HL-60/S4 treated with retinoic acid at 250 ng/mL for 4 days and 3 days (cell line): ENCODE data around the gene NDUFV3.
"Not testable (repeated sequence)": the region's sequence is repeated elsewhere in the genome, so short reads cannot be mapped to it uniquely, and the experiment has no call there.

Experiments
- in situ Hi-C: fragments of 300-500 bp; cut with MboI; formaldehyde crosslinking; loops from 2 replicates; pipeline ENCODE4 v1.7.0; 2022; ENCODE audit warnings: low sequenced_read_pairs

NDUFV3 gene

GRCh38 chr21:42931560-42932235 lies 38.6 kb downstream of the NDUFV3 start:
- in situ Hi-C loops: no loop called here

- in situ Hi-C loops: not testable (repeated sequence)
Observed at GRCh38 chr21:42932378-42933136, 39.4 kb downstream of the NDUFV3 start.

- in situ Hi-C loops: not testable (repeated sequence)
Observed at GRCh38 chr21:42933137-42933970, 40.2 kb downstream of the NDUFV3 start.

GRCh38 chr21:42933973-42934372 lies 40.9 kb downstream of the NDUFV3 start:
- in situ Hi-C loops: not testable (repeated sequence)

GRCh38 chr21:42936360-42936759 lies 43.3 kb downstream of the NDUFV3 start:
- in situ Hi-C loops: not testable (repeated sequence)

GRCh38 chr21:42937034-42937940 lies 44.2 kb downstream of the NDUFV3 start:
- in situ Hi-C loops: not testable (repeated sequence)

GRCh38 chr21:42937960-42938605 lies 45.0 kb downstream of the NDUFV3 start:
- in situ Hi-C loops: no loop called here

- in situ Hi-C loops: not testable (repeated sequence)
Observed at GRCh38 chr21:42938606-42938995, 45.5 kb downstream of the NDUFV3 start.

GRCh38 chr21:42939582-42940413 lies 46.7 kb downstream of the NDUFV3 start:
- in situ Hi-C loops: no loop called here

GRCh38 chr21:42941696-42942085 lies 48.6 kb downstream of the NDUFV3 start:
- in situ Hi-C loops: no loop called here

- in situ Hi-C loops: no loop called here
Observed at GRCh38 chr21:42942244-42942643, 49.1 kb downstream of the NDUFV3 start.

- in situ Hi-C loops: not testable (repeated sequence)
Observed at GRCh38 chr21:42949094-42949755, 56.1 kb downstream of the NDUFV3 start.

- in situ Hi-C loops: loop anchor here (25.0 kb wide), 3 partner anchors 89 to 836 kb away; partner anchors contain the start of genes CSTB and RRP1
Observed at GRCh38 chr21:42951193-42951592, 58.1 kb downstream of the NDUFV3 start.

- in situ Hi-C loops: loop anchor here (25.0 kb wide), 3 partner anchors 95 to 830 kb away; partner anchors contain the start of genes CSTB and RRP1
Observed at GRCh38 chr21:42956824-42957630, 63.9 kb downstream of the NDUFV3 start.

GRCh38 chr21:42958122-42958521 lies 65.0 kb downstream of the NDUFV3 start:
- in situ Hi-C loops: loop anchor here (25.0 kb wide), 3 partner anchors 96 to 829 kb away; partner anchors contain the start of genes CSTB and RRP1

- in situ Hi-C loops: loop anchor here (25.0 kb wide), 3 partner anchors 97 to 828 kb away; partner anchors contain the start of genes CSTB and RRP1
Observed at GRCh38 chr21:42959728-42960127, 66.6 kb downstream of the NDUFV3 start.

GRCh38 chr21:42962380-42963007 lies 69.4 kb downstream of the NDUFV3 start:
- in situ Hi-C loops: loop anchor here (25.0 kb wide), 3 partner anchors 100 to 825 kb away; partner anchors contain the start of genes CSTB and RRP1
